HepG2 (cell line): ENCODE measurements around the gene ZNRF3.

Experiments used
- NFE2L2 ChIP-seq: fragments of 150-350 bp; IDR thresholded peaks from 2 replicates; pipeline ENCODE4 v1.6.1; 2014; ENCODE audit warnings: low read length
- PAX8 ChIP-seq: sonication (generic); formaldehyde crosslinking; IDR thresholded peaks from 2 replicates; pipeline ENCODE4 v1.8.0; 2022; ENCODE audit warnings: mild to moderate bottlenecking, missing genetic modification reagents, borderline replicate concordance
- ZNF749 ChIP-seq: sonication (generic); formaldehyde crosslinking; IDR thresholded peaks from 2 replicates; pipeline ENCODE4 v1.8.0; 2022; ENCODE audit warnings: mild to moderate bottlenecking, missing genetic modification reagents, moderate library complexity, borderline replicate concordance
- TF ChIP-seq, protein P1 (sequence below): sonication (generic); formaldehyde crosslinking; IDR thresholded peaks from 2 replicates; pipeline ENCODE4 v1.5.0; 2020; ENCODE audit warnings: mild to moderate bottlenecking, missing genetic modification reagents, moderate library complexity

DNA sequence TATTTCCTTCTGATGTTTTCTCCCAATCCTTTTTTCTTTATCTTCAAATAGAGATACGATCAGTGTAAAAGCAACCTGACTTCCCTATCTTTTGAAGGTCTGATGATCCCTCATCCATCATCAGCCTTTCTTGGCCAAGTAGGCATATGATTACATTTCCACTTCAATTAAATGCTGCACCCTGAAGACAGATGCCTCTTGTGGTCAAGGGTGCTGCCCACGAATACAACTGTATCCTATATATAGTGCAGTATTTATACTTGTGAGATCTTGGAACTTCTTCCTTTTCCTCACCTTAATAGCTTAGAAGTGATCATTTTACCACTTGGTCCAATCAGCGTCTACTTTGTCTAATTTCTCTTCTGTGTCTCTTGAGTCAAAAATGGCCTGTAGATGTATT is 9.3 kb upstream of the ZNRF3 start:
- TF ChIP-seq NFE2L2 (no peak), ZNF749 (CRISPR knock-in tag) (no peak), PAX8 (CRISPR knock-in tag) (no peak)
- TF ChIP-seq, protein P1, sequence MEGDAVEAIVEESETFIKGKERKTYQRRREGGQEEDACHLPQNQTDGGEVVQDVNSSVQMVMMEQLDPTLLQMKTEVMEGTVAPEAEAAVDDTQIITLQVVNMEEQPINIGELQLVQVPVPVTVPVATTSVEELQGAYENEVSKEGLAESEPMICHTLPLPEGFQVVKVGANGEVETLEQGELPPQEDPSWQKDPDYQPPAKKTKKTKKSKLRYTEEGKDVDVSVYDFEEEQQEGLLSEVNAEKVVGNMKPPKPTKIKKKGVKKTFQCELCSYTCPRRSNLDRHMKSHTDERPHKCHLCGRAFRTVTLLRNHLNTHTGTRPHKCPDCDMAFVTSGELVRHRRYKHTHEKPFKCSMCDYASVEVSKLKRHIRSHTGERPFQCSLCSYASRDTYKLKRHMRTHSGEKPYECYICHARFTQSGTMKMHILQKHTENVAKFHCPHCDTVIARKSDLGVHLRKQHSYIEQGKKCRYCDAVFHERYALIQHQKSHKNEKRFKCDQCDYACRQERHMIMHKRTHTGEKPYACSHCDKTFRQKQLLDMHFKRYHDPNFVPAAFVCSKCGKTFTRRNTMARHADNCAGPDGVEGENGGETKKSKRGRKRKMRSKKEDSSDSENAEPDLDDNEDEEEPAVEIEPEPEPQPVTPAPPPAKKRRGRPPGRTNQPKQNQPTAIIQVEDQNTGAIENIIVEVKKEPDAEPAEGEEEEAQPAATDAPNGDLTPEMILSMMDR: no peak
